AG10803 (cell line): Measurements from ENCODE around the gene NUP98.
"Not testable (repeated sequence)": the region's sequence is repeated elsewhere in the genome, so short reads cannot be mapped to it uniquely, and the experiment has no call there.

ENCODE experiments used
- DNase-seq: peaks from one replicate; pipeline ENCODE4 v3.0.0; 2010; ENCODE audit warnings: low read depth
- H3K4me3 ChIP-seq: 2 replicates; pipeline ENCODE4 v1.5.1; 2011; ENCODE audit warnings: mild to moderate bottlenecking, low read length, control low read depth
- CTCF ChIP-seq: conservative IDR thresholded peaks from 2 replicates; pipeline ENCODE4 v1.5.1; 2011; ENCODE audit warnings: mild to moderate bottlenecking, low read length, control low read depth, inconsistent platforms

NUP98 gene

GRCh38 chr11:3782963-3783362 lies 14.4 kb downstream of the NUP98 start:
- DNase-seq, result no peak
- H3K4me3 ChIP-seq, result no peak overlapping the region
- TF ChIP-seq CTCF, result no peak

- no peak for TF ChIP-seq CTCF
- peak; percentile 52 for DNase-seq
- H3K4me3 ChIP-seq, result no peak overlapping the region
Observed at GRCh38 chr11:3781423-3781822, 15.9 kb downstream of the NUP98 start.

- TF ChIP-seq CTCF, result 0 out of 2 replicates have a peak, but pooled peaks have one; percentile 1
- no peak for DNase-seq
- no peak overlapping the region for H3K4me3 ChIP-seq
Observed at GRCh38 chr11:3775736-3776406, 21.5 kb downstream of the NUP98 start.

GRCh38 chr11:3773180-3773579 lies 24.2 kb downstream of the NUP98 start:
- DNase-seq, result no peak
- H3K4me3 ChIP-seq, result no peak overlapping the region
- TF ChIP-seq CTCF, result no peak

GRCh38 chr11:3767536-3767935 lies 29.8 kb downstream of the NUP98 start:
- no peak overlapping the region for H3K4me3 ChIP-seq
- TF ChIP-seq CTCF, result no peak
- DNase-seq, result no peak

- not testable (repeated sequence) for H3K4me3 ChIP-seq, DNase-seq
Observed at GRCh38 chr11:3766836-3767235, 30.5 kb downstream of the NUP98 start.

GRCh38 chr11:3764266-3764665 lies 33.1 kb downstream of the NUP98 start:
- no peak for TF ChIP-seq CTCF
- no peak for DNase-seq
- no peak overlapping the region for H3K4me3 ChIP-seq
